Transverse colon (tissue), 3 donors: Measurements from ENCODE around the gene HSDL2.

Experiments
- CTCF ChIP-seq, 5 experiments: fragments of 200-600 bp in 3 of 5; fragments of 450-650 bp in 2 of 5; sonication (generic) in 3 of 5; IDR thresholded peaks; 1 replicate in 2 of 5; 2 replicates in 3 of 5; pipeline ENCODE4 v1.5.1; 2016 to 2017; ENCODE audit warnings: antibody characterized with exemption in 5 of 5, inconsistent platforms in 3 of 5, mild to moderate bottlenecking in 2 of 5, moderate library complexity in 1 of 5
- EP300 ChIP-seq: sonication (generic); formaldehyde crosslinking; IDR thresholded peaks from one replicate; pipeline ENCODE4 v1.6.1; 2017; ENCODE audit warnings: antibody characterized with exemption, low read depth
- POLR2A ChIP-seq: fragments of 450-650 bp; IDR thresholded peaks from one replicate; pipeline ENCODE4 v1.6.1; 2016; ENCODE audit warnings: antibody characterized with exemption, mild to moderate bottlenecking, moderate library complexity

GRCh38 chr9:112493393-112494137 lies 113.7 kb downstream of the HSDL2 start:
- TF ChIP-seq EP300: no peak
- TF ChIP-seq CTCF (IDR thresholded peaks at IDR 0.05): no peak
- no peak for TF ChIP-seq POLR2A
